ENCODE data around the gene RIIAD1.

Gene RIIAD1

DNA sequence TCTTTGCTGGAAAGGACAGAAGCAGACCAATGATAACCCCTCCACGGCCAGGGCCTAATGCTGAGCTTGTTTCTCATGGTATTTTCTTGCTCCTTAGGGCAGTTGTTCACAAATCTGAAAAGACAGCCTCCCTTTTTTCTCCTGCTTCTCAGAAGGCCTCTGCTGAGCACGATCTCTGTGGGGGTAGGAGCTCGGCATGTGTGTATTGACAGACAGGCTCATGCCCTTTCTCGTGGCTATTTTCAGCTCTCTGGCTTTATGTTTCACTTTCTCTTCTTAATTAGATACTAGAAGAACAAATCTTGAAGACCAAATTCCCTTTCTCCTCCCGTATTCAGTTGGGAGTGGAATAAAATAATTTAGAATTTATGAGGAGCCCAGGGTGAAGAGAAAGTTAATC is 768 bp upstream of the RIIAD1 start:
- TF ChIP-seq, protein P1, sequence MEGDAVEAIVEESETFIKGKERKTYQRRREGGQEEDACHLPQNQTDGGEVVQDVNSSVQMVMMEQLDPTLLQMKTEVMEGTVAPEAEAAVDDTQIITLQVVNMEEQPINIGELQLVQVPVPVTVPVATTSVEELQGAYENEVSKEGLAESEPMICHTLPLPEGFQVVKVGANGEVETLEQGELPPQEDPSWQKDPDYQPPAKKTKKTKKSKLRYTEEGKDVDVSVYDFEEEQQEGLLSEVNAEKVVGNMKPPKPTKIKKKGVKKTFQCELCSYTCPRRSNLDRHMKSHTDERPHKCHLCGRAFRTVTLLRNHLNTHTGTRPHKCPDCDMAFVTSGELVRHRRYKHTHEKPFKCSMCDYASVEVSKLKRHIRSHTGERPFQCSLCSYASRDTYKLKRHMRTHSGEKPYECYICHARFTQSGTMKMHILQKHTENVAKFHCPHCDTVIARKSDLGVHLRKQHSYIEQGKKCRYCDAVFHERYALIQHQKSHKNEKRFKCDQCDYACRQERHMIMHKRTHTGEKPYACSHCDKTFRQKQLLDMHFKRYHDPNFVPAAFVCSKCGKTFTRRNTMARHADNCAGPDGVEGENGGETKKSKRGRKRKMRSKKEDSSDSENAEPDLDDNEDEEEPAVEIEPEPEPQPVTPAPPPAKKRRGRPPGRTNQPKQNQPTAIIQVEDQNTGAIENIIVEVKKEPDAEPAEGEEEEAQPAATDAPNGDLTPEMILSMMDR (IDR thresholded peaks at IDR 0.05; ENCODE audit: low read depth, low read length, missing control alignments) = no peak
- H3K4me3 ChIP-seq (replicated peaks; ENCODE audit: low read depth, low read length) = no peak overlapping the region

DNA sequence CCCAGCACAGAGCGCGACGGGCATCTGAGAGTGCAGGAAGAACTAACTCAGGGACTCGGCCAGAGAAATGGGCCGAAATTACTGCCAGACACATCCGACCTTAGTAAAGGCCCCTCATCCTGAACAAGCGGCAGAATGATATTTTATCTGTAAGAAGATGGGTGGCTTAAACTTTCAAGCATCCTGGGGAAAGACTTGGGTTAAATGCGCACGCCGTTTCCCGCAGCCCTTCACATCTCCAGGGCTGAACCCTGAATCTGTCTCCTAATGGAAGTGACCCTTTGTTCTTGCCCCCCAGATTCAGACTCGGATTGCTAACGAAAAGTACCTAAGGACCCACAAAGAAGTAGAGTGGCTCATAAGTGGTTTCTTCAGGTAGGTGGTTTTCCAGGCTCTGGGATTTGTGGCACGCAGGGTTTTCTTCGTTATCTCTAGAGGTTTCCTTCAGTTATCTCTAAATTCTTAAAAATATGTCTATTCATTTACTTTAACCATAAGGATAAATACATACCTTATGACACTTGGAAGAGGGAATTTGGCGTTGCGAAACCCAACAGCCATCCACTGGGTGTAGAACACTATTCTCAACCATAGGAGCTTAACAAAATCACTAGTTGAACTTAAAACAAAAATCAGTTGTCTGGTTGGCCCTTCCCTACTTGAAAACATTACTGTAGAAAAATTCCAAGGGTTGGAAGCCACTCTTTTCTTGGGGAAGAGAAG is 627 bp downstream of the RIIAD1 start:
- peak overlapping the region; percentile 40 for H3K4me3 ChIP-seq (replicated peaks; ENCODE audit: low read depth, low read length)
- TF ChIP-seq, protein P1 (IDR thresholded peaks at IDR 0.05; ENCODE audit: low read depth, low read length, missing control alignments) = no peak
- DNase-seq (ENCODE audit: extremely low read depth, low read depth) = no peak

More for the DNA sequence above, 768 bp upstream of the RIIAD1 start:
- no peak for DNase-seq (ENCODE audit: extremely low read depth, low read depth)

DNA sequence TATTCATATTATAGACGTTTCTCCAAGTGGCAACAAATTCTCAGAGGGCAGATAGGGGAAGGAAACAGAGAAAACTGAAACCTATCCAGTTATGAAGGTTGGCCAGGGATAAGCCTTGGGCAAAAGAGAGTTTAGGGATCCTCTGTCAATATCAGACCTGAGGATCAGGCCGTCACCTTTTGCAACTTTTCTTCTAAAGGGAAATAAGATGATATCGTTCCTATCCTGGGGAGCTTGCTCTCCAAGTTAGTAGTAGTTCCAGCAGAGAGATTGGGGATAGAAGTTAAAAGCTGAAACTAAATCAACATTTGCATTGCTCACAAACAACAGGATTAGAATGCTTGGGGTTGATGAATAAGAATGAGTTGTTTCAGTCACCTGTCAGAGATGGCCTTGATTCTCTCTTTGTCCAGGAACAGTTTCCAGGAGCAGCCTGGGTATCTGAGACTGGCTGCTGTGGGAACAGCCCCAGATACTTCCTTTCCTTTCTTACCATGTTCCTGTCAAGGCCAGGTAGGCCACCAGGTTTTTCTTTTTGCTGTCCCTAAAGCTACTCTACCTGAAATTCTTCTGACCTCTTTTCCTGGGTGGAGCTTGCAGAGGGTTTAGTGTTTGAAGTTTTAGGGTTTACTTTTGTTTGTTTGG is 2.5 kb downstream of the RIIAD1 start:
- TF ChIP-seq, protein P1 (IDR thresholded peaks at IDR 0.05; ENCODE audit: low read depth, low read length, missing control alignments) = no peak
- no peak overlapping the region for H3K4me3 ChIP-seq (replicated peaks; ENCODE audit: low read depth, low read length)
- DNase-seq (ENCODE audit: extremely low read depth, low read depth) = no peak

DNA sequence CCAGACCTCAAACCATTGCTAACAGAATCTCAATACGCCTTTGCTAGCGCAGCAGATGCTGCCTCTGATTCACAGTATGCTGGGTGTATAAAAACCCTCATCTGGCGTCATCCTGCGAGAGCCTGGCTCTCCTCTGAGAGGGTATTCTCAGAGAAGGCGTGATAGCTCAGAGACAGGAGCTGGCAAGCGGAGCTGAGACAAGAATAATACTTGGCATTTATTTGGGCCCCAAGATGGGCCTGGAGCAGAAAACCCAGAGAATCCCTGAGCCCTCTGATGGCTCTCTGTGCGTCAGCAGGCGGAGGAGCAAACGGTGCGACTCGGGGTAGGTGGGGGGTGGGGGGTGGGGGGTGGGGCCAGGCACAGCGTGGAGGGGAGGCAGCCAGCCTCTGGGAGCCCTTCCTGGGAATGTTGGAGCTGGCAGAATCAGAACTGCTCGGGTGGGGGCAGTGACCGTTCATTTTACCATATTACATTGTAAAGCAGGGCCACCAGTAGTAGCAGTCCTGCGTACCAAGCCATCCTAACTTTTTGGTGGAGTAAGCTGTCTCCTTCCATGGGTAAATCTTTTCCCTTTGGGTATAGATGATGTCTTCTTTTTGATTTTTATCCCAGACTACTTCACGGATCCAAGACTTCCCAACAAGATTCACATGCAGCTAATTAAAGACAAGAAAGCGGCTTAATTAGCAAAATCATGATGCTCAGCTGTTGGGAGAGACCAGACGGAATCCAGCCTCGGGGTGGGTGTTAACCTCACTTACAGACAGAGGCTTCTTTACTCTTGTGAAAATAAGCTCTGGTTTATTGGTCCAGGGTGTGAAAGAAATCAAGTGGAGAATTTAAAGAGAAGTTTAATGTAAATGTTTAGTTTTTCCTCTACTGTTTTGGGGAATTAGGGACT is 7.1 kb downstream of the RIIAD1 start:
- H3K4me3 ChIP-seq (replicated peaks; ENCODE audit: low read depth, low read length) = no peak overlapping the region
- DNase-seq (ENCODE audit: extremely low read depth, low read depth) = no peak
- TF ChIP-seq, protein P1 (IDR thresholded peaks at IDR 0.05; ENCODE audit: low read depth, low read length, missing control alignments) = no peak

DNA sequence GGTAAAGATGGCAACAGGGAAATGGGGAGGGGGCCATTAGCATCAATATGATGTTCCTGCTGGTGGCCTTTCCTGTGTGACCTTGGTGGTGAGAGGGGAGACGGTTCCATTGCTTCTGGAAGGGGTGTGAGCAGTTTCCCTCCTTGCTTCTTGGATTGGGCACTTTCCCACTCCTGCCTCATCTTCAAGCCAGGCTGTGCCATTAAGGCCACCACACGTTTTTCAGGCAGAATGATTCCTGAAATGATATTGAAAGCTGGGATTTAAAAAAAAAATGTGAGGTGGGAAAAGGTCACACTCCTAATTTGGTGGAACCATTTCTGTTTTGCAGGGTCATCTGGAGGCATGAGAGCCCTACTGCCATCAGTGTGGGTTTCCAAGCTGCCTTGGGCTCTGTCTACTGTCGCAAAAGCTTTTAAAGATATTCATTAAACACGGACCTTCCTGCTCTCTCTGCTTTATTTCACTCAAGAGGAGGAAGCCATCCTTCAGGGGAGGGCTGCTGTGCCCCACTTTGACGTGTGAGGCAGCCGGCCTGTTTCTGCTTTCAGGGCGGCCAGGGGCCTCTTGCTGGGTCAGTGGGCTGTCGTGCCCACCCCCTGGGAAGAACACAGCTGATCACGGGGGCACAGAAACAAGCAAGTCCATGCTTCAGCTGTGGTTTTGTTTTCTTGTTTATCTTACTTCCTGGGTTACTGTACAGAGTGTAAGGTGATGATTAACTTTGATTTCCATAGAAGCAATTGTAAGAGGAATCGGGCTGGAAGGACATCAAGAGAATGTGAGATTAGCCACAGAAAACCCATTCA is 8.0 kb downstream of the RIIAD1 start:
- no peak overlapping the region for H3K4me3 ChIP-seq (replicated peaks; ENCODE audit: low read depth, low read length)
- TF ChIP-seq, protein P1 (IDR thresholded peaks at IDR 0.05; ENCODE audit: low read depth, low read length, missing control alignments) = no peak
- no peak for DNase-seq (ENCODE audit: extremely low read depth, low read depth)

DNA sequence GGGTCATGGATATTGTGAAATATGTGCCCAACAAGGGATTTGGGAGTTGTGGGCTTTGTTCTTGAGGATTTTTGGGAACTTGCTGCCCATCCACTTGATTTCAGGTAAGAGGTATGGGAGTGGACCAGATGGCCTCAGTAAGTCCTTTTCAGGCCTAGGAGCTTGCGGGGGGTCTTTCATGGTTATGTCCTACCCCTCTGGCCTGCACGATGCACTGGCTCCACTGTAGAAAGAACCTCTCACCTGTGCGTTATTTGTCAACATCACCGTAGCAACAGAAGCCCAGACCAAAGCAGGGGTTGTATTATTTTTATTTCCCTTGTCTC is 8.6 kb downstream of the RIIAD1 start:
- TF ChIP-seq, protein P1 (IDR thresholded peaks at IDR 0.05; ENCODE audit: low read depth, low read length, missing control alignments) = no peak
- no peak overlapping the region for H3K4me3 ChIP-seq (replicated peaks; ENCODE audit: low read depth, low read length)

More for the DNA sequence above, 8.6 kb downstream of the RIIAD1 start:
- DNase-seq (ENCODE audit: extremely low read depth, low read depth) = no peak
